ENCODE data around the gene MAP9. TPM values are rescaled to one million over a fixed set of nuclear protein-coding genes. Genes with fewer than 3 reads are reported as not detected.
"Not testable (repeated sequence)": the region's sequence is repeated elsewhere in the genome, so short reads cannot be mapped to it uniquely, and the experiment has no call there.

Gene MAP9
- total RNA-seq, 1 donor from 2014 or later = 0.25 TPM

- peak; percentile 94 for ATAC-seq
- DNase-seq (ENCODE audit: low spot score) = peak; percentile 54
Observed at GRCh38 chr4:155353923-155354540, 22.7 kb downstream of the MAP9 start.

GRCh38 chr4:155342142-155342541, 34.6 kb downstream of the MAP9 start:
- DNase-seq (ENCODE audit: low spot score) (no peak), ATAC-seq (no peak)

- DNase-seq (ENCODE audit: low spot score) (no peak), ATAC-seq (no peak)
Observed at GRCh38 chr4:155339999-155340398, 36.8 kb downstream of the MAP9 start.

DNA sequence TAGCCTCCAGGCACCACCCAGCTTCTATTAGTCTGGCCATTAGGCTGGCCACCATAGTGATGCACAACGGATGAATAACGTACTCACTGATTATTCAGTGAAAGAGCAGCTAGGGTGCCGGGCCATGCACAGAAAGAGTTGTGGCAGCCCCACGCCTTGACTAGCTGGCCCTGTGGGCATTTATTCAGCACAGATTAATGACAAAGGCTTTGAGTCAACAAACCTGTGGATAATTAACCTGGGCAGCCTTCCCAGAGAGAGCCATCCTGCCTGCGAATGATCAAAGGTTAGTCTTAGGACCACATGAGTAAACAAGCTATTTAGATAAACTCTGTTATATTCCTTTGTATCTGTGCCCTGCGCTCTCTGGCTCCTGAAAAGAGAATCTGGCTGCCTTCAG, 37.2 kb downstream of the MAP9 start:
- ATAC-seq (no peak), DNase-seq (ENCODE audit: low spot score) (no peak)

GRCh38 chr4:155338196-155338595, 38.6 kb downstream of the MAP9 start:
- no peak for DNase-seq (ENCODE audit: low spot score)
- ATAC-seq = no peak

DNA sequence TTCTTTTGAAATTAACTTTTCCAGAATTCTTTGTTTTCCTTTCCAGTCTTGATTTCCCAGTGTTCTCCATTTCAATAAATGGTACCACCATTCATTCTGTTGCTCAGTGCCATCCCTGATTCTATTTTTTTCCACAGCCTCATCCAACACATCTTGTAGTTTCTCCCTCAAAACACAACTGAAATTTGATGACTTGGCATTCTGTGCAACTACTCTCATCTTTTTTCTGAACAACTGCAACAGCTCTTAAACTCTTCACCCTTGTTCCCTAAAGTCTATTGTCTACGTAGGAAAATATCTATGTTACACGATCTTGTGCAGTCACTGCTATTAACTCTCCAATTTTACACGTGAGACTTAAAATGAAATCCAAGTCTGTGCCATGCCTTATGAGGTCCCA, 40.5 kb downstream of the MAP9 start:
- ATAC-seq (no peak), DNase-seq (ENCODE audit: low spot score) (no peak)

- DNase-seq (ENCODE audit: low spot score) = no peak
- no peak for ATAC-seq
Observed at GRCh38 chr4:155331478-155331877, 45.3 kb downstream of the MAP9 start.

- ATAC-seq (no peak), DNase-seq (ENCODE audit: low spot score) (no peak)
Observed at GRCh38 chr4:155322782-155323181, 54.0 kb downstream of the MAP9 start.

- ATAC-seq (no peak), DNase-seq (ENCODE audit: low spot score) (no peak)
Observed at GRCh38 chr4:155321006-155321405, 55.8 kb downstream of the MAP9 start.

GRCh38 chr4:155319516-155319915, 57.2 kb downstream of the MAP9 start:
- no peak for DNase-seq (ENCODE audit: low spot score)
- ATAC-seq = no peak

DNA sequence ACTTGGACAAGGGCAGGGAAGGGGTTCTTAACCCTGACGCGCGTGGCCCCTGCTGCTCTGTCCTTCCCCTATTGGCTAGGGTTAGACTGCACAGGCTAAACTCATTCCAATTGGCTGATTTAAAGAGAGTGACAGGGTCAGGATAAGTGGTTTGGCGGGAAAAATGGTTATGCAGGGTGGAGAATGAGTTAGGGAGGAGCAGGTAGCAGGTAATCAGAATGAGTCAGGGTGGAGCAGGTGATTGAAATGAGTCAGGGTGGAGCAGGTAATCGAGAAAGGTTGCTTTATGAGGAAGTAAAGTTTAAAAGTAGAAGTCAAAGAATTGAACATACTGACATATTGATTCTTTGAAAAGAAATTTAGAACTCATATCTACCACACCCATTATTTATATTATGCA, 64.7 kb downstream of the MAP9 start:
- not testable (repeated sequence) for ATAC-seq; DNase-seq (ENCODE audit: low spot score)

- DNase-seq (ENCODE audit: low spot score) (no peak), ATAC-seq (no peak)
Observed at GRCh38 chr4:155307731-155308277, 69.0 kb downstream of the MAP9 start.

GRCh38 chr4:155305619-155306018, 71.1 kb downstream of the MAP9 start:
- ATAC-seq (no peak), DNase-seq (ENCODE audit: low spot score) (no peak)

DNA sequence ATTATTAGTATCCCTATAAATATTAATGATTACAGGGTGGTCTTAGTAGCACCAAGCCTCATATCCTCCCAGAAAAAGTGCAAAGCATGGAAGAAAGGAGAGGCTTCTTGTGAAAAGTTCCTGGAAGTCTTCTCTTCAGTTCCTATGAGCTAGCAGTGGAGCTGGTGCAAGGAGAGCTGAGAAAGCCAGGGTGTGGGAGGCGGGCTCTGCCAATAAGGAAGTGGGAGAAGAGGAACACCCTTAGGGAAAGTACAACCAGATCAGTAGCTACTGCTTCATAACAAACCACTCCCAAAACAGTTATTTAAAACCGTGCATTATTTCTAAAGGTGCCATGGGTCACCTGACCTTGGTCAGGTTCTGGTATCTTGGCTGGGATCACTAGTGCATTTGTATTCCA, 72.4 kb downstream of the MAP9 start:
- ATAC-seq = no peak
- no peak for DNase-seq (ENCODE audit: low spot score)

DNA sequence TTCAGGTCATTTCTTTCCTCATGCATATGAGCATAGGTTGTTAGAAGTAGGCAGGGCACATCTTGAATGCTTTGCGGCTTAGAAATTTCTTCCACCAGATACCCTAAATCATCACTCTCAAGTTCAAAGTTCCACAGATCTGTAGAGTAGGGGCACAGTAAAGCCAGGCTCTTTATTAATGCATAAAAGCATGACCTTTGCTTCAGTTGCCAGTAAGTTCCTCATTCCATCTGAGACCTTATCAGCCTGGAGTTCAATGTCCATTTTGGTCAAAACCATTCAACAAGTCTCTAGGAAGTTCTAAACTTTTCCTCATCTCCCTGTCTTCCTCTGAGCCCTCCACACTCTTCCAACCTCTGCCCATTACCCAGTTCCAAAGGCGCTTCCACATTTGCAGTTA, 77.7 kb downstream of the MAP9 start:
- no peak for ATAC-seq
- no peak for DNase-seq (ENCODE audit: low spot score)

Other genes with a start within 250 kb of the MAP9 start
- not detected for gene NPY2R, start 168.3 kb downstream of the MAP9 start, total RNA-seq

Measured in left lobe of liver (tissue), 2 donors.